ENCODE measurements around the gene PCDH19. TPM values are rescaled to one million over a fixed set of nuclear protein-coding genes. Genes with fewer than 3 reads are reported as not detected.
A peak's percentile ranks its signal among the peaks of the same experiment; 100 is the strongest.

PCDH19 gene
- total RNA-seq, 2 experiments from 2014 or later = not detected

GRCh38 chrX:100368167-100368566 lies 41.9 kb downstream of the PCDH19 start:
- H3K4me3 ChIP-seq (ENCODE audit: low read depth, low read length, poor library complexity, severe bottlenecking) = no peak overlapping the region
- TF ChIP-seq, protein P1, sequence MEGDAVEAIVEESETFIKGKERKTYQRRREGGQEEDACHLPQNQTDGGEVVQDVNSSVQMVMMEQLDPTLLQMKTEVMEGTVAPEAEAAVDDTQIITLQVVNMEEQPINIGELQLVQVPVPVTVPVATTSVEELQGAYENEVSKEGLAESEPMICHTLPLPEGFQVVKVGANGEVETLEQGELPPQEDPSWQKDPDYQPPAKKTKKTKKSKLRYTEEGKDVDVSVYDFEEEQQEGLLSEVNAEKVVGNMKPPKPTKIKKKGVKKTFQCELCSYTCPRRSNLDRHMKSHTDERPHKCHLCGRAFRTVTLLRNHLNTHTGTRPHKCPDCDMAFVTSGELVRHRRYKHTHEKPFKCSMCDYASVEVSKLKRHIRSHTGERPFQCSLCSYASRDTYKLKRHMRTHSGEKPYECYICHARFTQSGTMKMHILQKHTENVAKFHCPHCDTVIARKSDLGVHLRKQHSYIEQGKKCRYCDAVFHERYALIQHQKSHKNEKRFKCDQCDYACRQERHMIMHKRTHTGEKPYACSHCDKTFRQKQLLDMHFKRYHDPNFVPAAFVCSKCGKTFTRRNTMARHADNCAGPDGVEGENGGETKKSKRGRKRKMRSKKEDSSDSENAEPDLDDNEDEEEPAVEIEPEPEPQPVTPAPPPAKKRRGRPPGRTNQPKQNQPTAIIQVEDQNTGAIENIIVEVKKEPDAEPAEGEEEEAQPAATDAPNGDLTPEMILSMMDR (conservative IDR thresholded peaks at IDR 0.05; ENCODE audit: low read length) = peak; percentile 61
- TF ChIP-seq EZH2phosphoT487 (IDR thresholded peaks at IDR 0.05; ENCODE audit: borderline replicate concordance, low read depth, low read length) = no peak
- DNase-seq (ENCODE audit: low spot score) = peak; percentile 11
- POLR2A ChIA-PET = no interaction called here
- no peaks in the 10 kb centered on the region for H3K4me1 ChIP-seq (ENCODE audit: insufficient read depth, low read length, poor library complexity, severe bottlenecking)
- H3K9me2 ChIP-seq (ENCODE audit: insufficient read depth, low read length) = no peaks in the 10 kb centered on the region
- H3K4me2 ChIP-seq (ENCODE audit: low read length) = no peak overlapping the region
- BruUV-seq (replicated peaks) = no TSS peak
- no peaks in the 10 kb centered on the region for H3K79me2 ChIP-seq (ENCODE audit: insufficient read depth, low read depth, low read length)
- H3K27ac ChIP-seq (ENCODE audit: low read depth, low read length, poor library complexity, severe bottlenecking) = no peak overlapping the region
- intact Hi-C loops (cut with micrococcal nuclease; ENCODE audit: unreplicated experiment) = no loop called here
- no peaks in the 10 kb centered on the region for H3K9me3 ChIP-seq (ENCODE audit: low read length)
- H4K20me1 ChIP-seq (ENCODE audit: insufficient read depth, low read length) = no peaks in the 10 kb centered on the region
- H2AFZ ChIP-seq (ENCODE audit: low read length) = no peak overlapping the region
- no peaks in the 10 kb centered on the region for H3K36me3 ChIP-seq (ENCODE audit: insufficient read depth, low read length)
- CTCF ChIA-PET (ENCODE audit: unreplicated experiment) = no interaction called here

DNA sequence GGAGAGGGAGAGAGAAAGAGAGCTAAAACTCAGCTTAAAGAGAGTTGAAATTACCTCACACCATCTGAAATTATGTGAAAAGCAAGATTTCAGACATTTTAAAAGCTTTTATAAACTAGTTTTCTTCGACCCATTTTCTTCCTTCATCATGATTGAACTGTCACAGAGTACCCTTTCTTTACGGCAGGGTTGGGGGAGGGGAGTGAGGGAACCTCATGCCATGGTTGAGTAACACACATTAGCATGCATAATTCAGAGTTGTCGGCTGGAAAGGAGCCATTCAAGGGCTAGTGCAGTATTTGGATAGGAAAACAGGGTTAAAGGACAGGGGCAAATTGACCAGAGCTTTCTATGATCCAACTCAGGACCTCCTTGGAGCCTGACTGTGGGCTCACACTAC lies 46.2 kb downstream of the PCDH19 start:
- POLR2A ChIA-PET = no interaction called here
- Histone ChIP-seq H3K4me1 (ENCODE audit: insufficient read depth, low read length, poor library complexity, severe bottlenecking) (no peaks in the 10 kb centered on the region), H2AFZ (ENCODE audit: low read length) (no peak overlapping the region), H3K27ac (ENCODE audit: low read depth, low read length, poor library complexity, severe bottlenecking) (no peak overlapping the region), H3K4me3 (ENCODE audit: low read depth, low read length, poor library complexity, severe bottlenecking) (no peak overlapping the region), H3K9me2 (ENCODE audit: insufficient read depth, low read length) (no peaks in the 10 kb centered on the region), H3K9me3 (ENCODE audit: low read length) (no peaks in the 10 kb centered on the region), H4K20me1 (ENCODE audit: insufficient read depth, low read length) (no peaks in the 10 kb centered on the region), H3K36me3 (ENCODE audit: insufficient read depth, low read length) (no peaks in the 10 kb centered on the region), H3K4me2 (ENCODE audit: low read length) (no peak overlapping the region), H3K79me2 (ENCODE audit: insufficient read depth, low read depth, low read length) (no peaks in the 10 kb centered on the region)
- BruUV-seq (replicated peaks) = no TSS peak
- TF ChIP-seq, protein P1 (conservative IDR thresholded peaks at IDR 0.05; ENCODE audit: low read length) = no peak
- TF ChIP-seq EZH2phosphoT487 (IDR thresholded peaks at IDR 0.05; ENCODE audit: borderline replicate concordance, low read depth, low read length) = no peak
- intact Hi-C loops (cut with micrococcal nuclease; ENCODE audit: unreplicated experiment) = no loop called here
- CTCF ChIA-PET (ENCODE audit: unreplicated experiment) = no interaction called here
- no peak for DNase-seq (ENCODE audit: low spot score)

DNA sequence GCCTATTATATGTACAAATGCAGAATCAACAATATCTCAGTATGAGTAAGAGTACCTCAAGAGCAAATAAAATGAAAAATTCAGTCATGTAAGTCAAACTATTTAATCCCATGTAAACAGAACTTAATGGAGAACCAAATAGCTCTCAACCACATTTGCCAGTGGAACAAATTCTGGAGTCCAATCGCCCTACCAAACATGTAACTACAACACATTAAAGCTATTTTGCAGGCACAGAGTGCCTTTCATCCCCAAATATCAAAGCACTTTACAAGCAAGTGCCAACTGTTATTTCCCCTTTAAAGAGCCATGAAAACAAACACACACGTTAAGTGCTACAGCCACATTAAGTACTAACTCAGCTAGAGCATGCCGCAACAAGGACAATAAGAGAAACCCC lies 51.3 kb downstream of the PCDH19 start:
- H2AFZ ChIP-seq (ENCODE audit: low read length) = no peak overlapping the region
- no peaks in the 10 kb centered on the region for H4K20me1 ChIP-seq (ENCODE audit: insufficient read depth, low read length)
- H3K27ac ChIP-seq (ENCODE audit: low read depth, low read length, poor library complexity, severe bottlenecking) = no peak overlapping the region
- H3K36me3 ChIP-seq (ENCODE audit: insufficient read depth, low read length) = no peaks in the 10 kb centered on the region
- no peaks in the 10 kb centered on the region for H3K4me1 ChIP-seq (ENCODE audit: insufficient read depth, low read length, poor library complexity, severe bottlenecking)
- H3K9me2 ChIP-seq (ENCODE audit: insufficient read depth, low read length) = no peaks in the 10 kb centered on the region
- DNase-seq (ENCODE audit: low spot score) = no peak
- intact Hi-C loops (cut with micrococcal nuclease; ENCODE audit: unreplicated experiment) = no loop called here
- H3K4me3 ChIP-seq (ENCODE audit: low read depth, low read length, poor library complexity, severe bottlenecking) = no peak overlapping the region
- no peaks in the 10 kb centered on the region for H3K9me3 ChIP-seq (ENCODE audit: low read length)
- H3K4me2 ChIP-seq (ENCODE audit: low read length) = no peak overlapping the region
- TF ChIP-seq, protein P1 (conservative IDR thresholded peaks at IDR 0.05; ENCODE audit: low read length) = no peak
- TF ChIP-seq EZH2phosphoT487 (IDR thresholded peaks at IDR 0.05; ENCODE audit: borderline replicate concordance, low read depth, low read length) = no peak
- ChIA-PET CTCF (ENCODE audit: unreplicated experiment) (no interaction called here), POLR2A (no interaction called here)
- no TSS peak for BruUV-seq (replicated peaks)
- no peaks in the 10 kb centered on the region for H3K79me2 ChIP-seq (ENCODE audit: insufficient read depth, low read depth, low read length)
